ENCODE data around the gene IFNL4.

DNA sequence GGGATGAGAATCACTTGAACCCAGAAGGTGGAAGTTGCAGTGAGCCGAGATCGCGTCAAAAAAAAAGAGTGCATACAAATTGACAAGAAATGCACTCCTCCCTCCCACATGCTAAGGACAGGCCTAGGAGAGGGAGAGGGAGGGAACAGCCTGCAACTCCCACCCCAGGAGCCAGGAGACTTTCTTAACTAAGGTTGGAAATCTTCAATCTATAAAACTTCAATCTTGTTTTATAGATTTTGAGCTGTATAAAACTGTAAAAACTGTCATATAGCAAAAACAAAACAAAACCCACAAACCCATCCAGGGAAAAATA lies 43.2 kb downstream of the IFNL4 start:
- TF ChIP-seq, protein P1, sequence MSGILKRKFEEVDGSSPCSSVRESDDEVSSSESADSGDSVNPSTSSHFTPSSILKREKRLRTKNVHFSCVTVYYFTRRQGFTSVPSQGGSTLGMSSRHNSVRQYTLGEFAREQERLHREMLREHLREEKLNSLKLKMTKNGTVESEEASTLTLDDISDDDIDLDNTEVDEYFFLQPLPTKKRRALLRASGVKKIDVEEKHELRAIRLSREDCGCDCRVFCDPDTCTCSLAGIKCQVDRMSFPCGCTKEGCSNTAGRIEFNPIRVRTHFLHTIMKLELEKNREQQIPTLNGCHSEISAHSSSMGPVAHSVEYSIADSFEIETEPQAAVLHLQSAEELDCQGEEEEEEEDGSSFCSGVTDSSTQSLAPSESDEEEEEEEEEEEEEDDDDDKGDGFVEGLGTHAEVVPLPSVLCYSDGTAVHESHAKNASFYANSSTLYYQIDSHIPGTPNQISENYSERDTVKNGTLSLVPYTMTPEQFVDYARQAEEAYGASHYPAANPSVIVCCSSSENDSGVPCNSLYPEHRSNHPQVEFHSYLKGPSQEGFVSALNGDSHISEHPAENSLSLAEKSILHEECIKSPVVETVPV (CRISPR knock-in tag; IDR thresholded peaks at IDR 0.05), result no peak
- TF ChIP-seq ZFP30 (CRISPR knock-in tag; IDR thresholded peaks at IDR 0.05) (no peak), ZFP3 (CRISPR knock-in tag; IDR thresholded peaks at IDR 0.05) (no peak), OSR1 (CRISPR knock-in tag; IDR thresholded peaks at IDR 0.05) (no peak), GLIS3 (CRISPR knock-in tag; IDR thresholded peaks at IDR 0.05) (no peak), TOX (CRISPR knock-in tag; IDR thresholded peaks at IDR 0.05; ENCODE audit: borderline replicate concordance) (no peak), CSDC2 (CRISPR knock-in tag; IDR thresholded peaks at IDR 0.05) (no peak), PATZ1 (CRISPR knock-in tag; IDR thresholded peaks at IDR 0.05; ENCODE audit: borderline replicate concordance) (no peak)
- TF ChIP-seq, protein P2, sequence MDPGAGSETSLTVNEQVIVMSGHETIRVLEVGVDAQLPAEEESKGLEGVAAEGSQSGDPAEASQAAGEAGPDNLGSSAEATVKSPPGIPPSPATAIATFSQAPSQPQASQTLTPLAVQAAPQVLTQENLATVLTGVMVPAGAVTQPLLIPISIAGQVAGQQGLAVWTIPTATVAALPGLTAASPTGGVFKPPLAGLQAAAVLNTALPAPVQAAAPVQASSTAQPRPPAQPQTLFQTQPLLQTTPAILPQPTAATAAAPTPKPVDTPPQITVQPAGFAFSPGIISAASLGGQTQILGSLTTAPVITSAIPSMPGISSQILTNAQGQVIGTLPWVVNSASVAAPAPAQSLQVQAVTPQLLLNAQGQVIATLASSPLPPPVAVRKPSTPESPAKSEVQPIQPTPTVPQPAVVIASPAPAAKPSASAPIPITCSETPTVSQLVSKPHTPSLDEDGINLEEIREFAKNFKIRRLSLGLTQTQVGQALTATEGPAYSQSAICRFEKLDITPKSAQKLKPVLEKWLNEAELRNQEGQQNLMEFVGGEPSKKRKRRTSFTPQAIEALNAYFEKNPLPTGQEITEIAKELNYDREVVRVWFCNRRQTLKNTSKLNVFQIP (CRISPR knock-in tag; IDR thresholded peaks at IDR 0.05; ENCODE audit: borderline replicate concordance, low read depth), result no peak
